Measurements from ENCODE around the gene NELFCD.
"Not testable (repeated sequence)": the region's sequence is repeated elsewhere in the genome, so short reads cannot be mapped to it uniquely, and the experiment has no call there.

The NELFCD gene

GRCh38 chr20:59003836-59004492, 22.9 kb downstream of the NELFCD start:
- Mint-ChIP-seq H3K27me3 (no peaks in the 10 kb centered on the region), H3K4me3 (peak overlapping the region; percentile 82), H3K9me3 (no peaks in the 10 kb centered on the region), H3K27ac (peak overlapping the region; percentile 93 to 97), H3K36me3 (ENCODE audit: insufficient read depth) (peaks cover 15% of the 10 kb centered on the region), H3K4me1 (ENCODE audit: low read depth in 2 of 2) (peaks cover 33 to 35% of the 10 kb centered on the region in 2 donors)
- DNase-seq: no peak
- ATAC-seq (replicated peaks): no peak

- Mint-ChIP-seq H3K27ac (peak overlapping the region; percentile 93 to 97), H3K27me3 (no peaks in the 10 kb centered on the region), H3K4me3 (peak overlapping the region; percentile 82), H3K9me3 (no peaks in the 10 kb centered on the region), H3K4me1 (ENCODE audit: low read depth in 2 of 2) (peaks cover 33 to 35% of the 10 kb centered on the region in 2 donors), H3K36me3 (ENCODE audit: insufficient read depth) (peaks cover 12% of the 10 kb centered on the region)
- peak; percentile 33 to 44 (median 40) for DNase-seq
- ATAC-seq (replicated peaks): no peak
These were observed 23.4 kb downstream of the NELFCD start for GRCh38 chr20:59004493-59004762.

GRCh38 chr20:59004763-59005522, 23.9 kb downstream of the NELFCD start:
- Mint-ChIP-seq H3K4me1 (ENCODE audit: low read depth in 2 of 2) (peaks cover 33 to 35% of the 10 kb centered on the region in 2 donors), H3K4me3 (peak overlapping the region; percentile 82), H3K27me3 (no peaks in the 10 kb centered on the region), H3K36me3 (ENCODE audit: insufficient read depth) (peaks cover 11% of the 10 kb centered on the region), H3K27ac (peak overlapping the region; percentile 93 to 97), H3K9me3 (no peaks in the 10 kb centered on the region)
- DNase-seq (peak in 2 of 3 experiments; percentile 21 to 36), ATAC-seq (replicated peaks) (peak; percentile 50)

- Mint-ChIP-seq H3K4me3 (peak overlapping the region; percentile 82), H3K27me3 (no peaks in the 10 kb centered on the region), H3K9me3 (no peaks in the 10 kb centered on the region), H3K4me1 (ENCODE audit: low read depth in 2 of 2) (peaks cover 33 to 35% of the 10 kb centered on the region in 2 donors), H3K27ac (peak overlapping the region; percentile 93 to 97), H3K36me3 (ENCODE audit: insufficient read depth) (peaks cover 8% of the 10 kb centered on the region)
- ATAC-seq (replicated peaks): no peak
- DNase-seq: no peak
These were observed 24.6 kb downstream of the NELFCD start for GRCh38 chr20:59005523-59006166.

- DNase-seq (no peak), ATAC-seq (replicated peaks) (no peak)
- Mint-ChIP-seq H3K9me3 (no peaks in the 10 kb centered on the region), H3K27ac (peak overlapping the region; percentile 86 to 97), H3K4me1 (ENCODE audit: low read depth in 2 of 2) (peaks cover 35% of the 10 kb centered on the region in 2 donors), H3K4me3 (peak overlapping the region; percentile 82), H3K36me3 (ENCODE audit: insufficient read depth) (peaks cover 8% of the 10 kb centered on the region), H3K27me3 (no peaks in the 10 kb centered on the region)
These were observed 25.3 kb downstream of the NELFCD start for GRCh38 chr20:59006167-59006863.

- Mint-ChIP-seq H3K9me3 (no peaks in the 10 kb centered on the region), H3K27ac (peak within 1 kb of the TSS; percentile 86 to 97), H3K27me3 (no peaks in the 10 kb centered on the region), H3K36me3 (ENCODE audit: insufficient read depth) (peaks cover 8% of the 10 kb centered on the region), H3K4me1 (ENCODE audit: low read depth in 2 of 2) (peaks cover 35 to 36% of the 10 kb centered on the region in 2 donors), H3K4me3 (peak within 1 kb of the TSS; percentile 82 to 86)
- DNase-seq: peak in 2 of 3 experiments; percentile 24 to 26
- peak; percentile 66 for ATAC-seq (replicated peaks)
These were observed 26.0 kb downstream of the NELFCD start, which contains the start of gene CTSZ for GRCh38 chr20:59006864-59007664. Gene CTSZ, minus strand, starts transcription at chr20:59007254. Its CDS starts 126 bp downstream, at chr20:59007128.

GRCh38 chr20:59007665-59008511, 26.8 kb downstream of the NELFCD start:
- Mint-ChIP-seq H3K4me1 (ENCODE audit: low read depth in 2 of 2) (peaks cover 28 to 36% of the 10 kb centered on the region in 2 donors), H3K27ac (peak overlapping the region in 1 of 2 donors; percentile 83), H3K4me3 (peak overlapping the region; percentile 80 to 86), H3K36me3 (ENCODE audit: insufficient read depth) (peaks cover 4% of the 10 kb centered on the region), H3K27me3 (no peaks in the 10 kb centered on the region), H3K9me3 (no peaks in the 10 kb centered on the region)
- ATAC-seq (replicated peaks) (no peak), DNase-seq (no peak)

GRCh38 chr20:59008715-59009336, 27.8 kb downstream of the NELFCD start:
- ATAC-seq (replicated peaks): no peak
- no peaks in the 10 kb centered on the region for H3K9me3 Mint-ChIP-seq
- H3K4me1 Mint-ChIP-seq (ENCODE audit: low read depth in 2 of 2): peaks cover 31 to 40% of the 10 kb centered on the region in 2 donors

GRCh38 chr20:59010321-59010994, 29.4 kb downstream of the NELFCD start:
- Mint-ChIP-seq H3K27me3 (no peaks in the 10 kb centered on the region), H3K4me1 (ENCODE audit: low read depth in 2 of 2) (peaks cover 25 to 36% of the 10 kb centered on the region in 2 donors), H3K9me3 (no peaks in the 10 kb centered on the region), H3K36me3 (ENCODE audit: insufficient read depth) (no peaks in the 10 kb centered on the region), H3K27ac (peak overlapping the region in 1 of 2 donors; percentile 59), H3K4me3 (no peak overlapping the region)
- DNase-seq (no peak), ATAC-seq (replicated peaks) (no peak)

More at GRCh38 chr20:59008715-59009336, 27.8 kb downstream of the NELFCD start:
- H3K27ac Mint-ChIP-seq: no peak overlapping the region
- peaks cover 4% of the 10 kb centered on the region for H3K36me3 Mint-ChIP-seq (ENCODE audit: insufficient read depth)
- no peaks in the 10 kb centered on the region for H3K27me3 Mint-ChIP-seq
- no peak for DNase-seq
- H3K4me3 Mint-ChIP-seq: peak overlapping the region in 1 of 2 donors; percentile 86

GRCh38 chr20:59010995-59011873, 30.2 kb downstream of the NELFCD start:
- H3K4me3 Mint-ChIP-seq: no peak overlapping the region
- peaks cover 20 to 32% of the 10 kb centered on the region in 2 donors for H3K4me1 Mint-ChIP-seq (ENCODE audit: low read depth in 2 of 2)
- no peaks in the 10 kb centered on the region for H3K9me3 Mint-ChIP-seq
- no peaks in the 10 kb centered on the region for H3K36me3 Mint-ChIP-seq (ENCODE audit: insufficient read depth)
- no peak for ATAC-seq (replicated peaks)
- no peaks in the 10 kb centered on the region for H3K27me3 Mint-ChIP-seq
- DNase-seq: no peak
- no peak overlapping the region for H3K27ac Mint-ChIP-seq

- H3K36me3 Mint-ChIP-seq (ENCODE audit: insufficient read depth); ATAC-seq (replicated peaks); H3K9me3 Mint-ChIP-seq; DNase-seq; H3K27ac Mint-ChIP-seq; H3K4me3 Mint-ChIP-seq; H3K27me3 Mint-ChIP-seq: not testable (repeated sequence)
- H3K4me1 Mint-ChIP-seq (ENCODE audit: low read depth in 2 of 2): peaks cover 26 to 35% of the 10 kb centered on the region in 2 donors
These were observed 30.8 kb downstream of the NELFCD start for GRCh38 chr20:59011874-59012157.

Data from effector memory CD8-positive, alpha-beta T cell (primary cell).